HepG2 (cell line): ENCODE data around the gene ANKRD37. TPM values are rescaled to one million over a fixed set of nuclear protein-coding genes. Genes with fewer than 3 reads are reported as not detected.

Experiments
- ATAD3A ChIP-seq: sonication (generic); formaldehyde crosslinking; IDR thresholded peaks from 2 replicates; pipeline ENCODE4 v1.4.0; 2020; ENCODE audit warnings: missing genetic modification reagents
- CERS6 ChIP-seq: sonication (generic); formaldehyde crosslinking; IDR thresholded peaks from 2 replicates; pipeline ENCODE4 v1.5.0; 2020; ENCODE audit warnings: missing genetic modification reagents
- HDAC2 ChIP-seq: sonication (generic); formaldehyde crosslinking; IDR thresholded peaks from 2 replicates; pipeline ENCODE4 v1.4.0; 2020; ENCODE audit warnings: missing genetic modification reagents
- KLF9 ChIP-seq: IDR thresholded peaks from 2 replicates; pipeline ENCODE4 v1.6.1; 2016; ENCODE audit warnings: low read depth
- SAP130 ChIP-seq: IDR thresholded peaks from 2 replicates; pipeline ENCODE4 v1.6.1; 2016; ENCODE audit warnings: low read depth
- SMC3 ChIP-seq: IDR thresholded peaks from 2 replicates; pipeline ENCODE4 v1.6.1; 2011; ENCODE audit warnings: low read length, improper control_type of control experiment
- TBX2 ChIP-seq: sonication (generic); formaldehyde crosslinking; IDR thresholded peaks from 2 replicates; pipeline ENCODE4 v1.5.0; 2020; ENCODE audit warnings: missing genetic modification reagents, mild to moderate bottlenecking, borderline replicate concordance
- TCF12 ChIP-seq, 2 experiments: fragments of 450-650 bp in 1 of 2; sonication (generic) in 1 of 2; formaldehyde crosslinking in 1 of 2; IDR thresholded peaks; 2 replicates each; pipeline versions ENCODE4 v1.6.1 to v1.8.0; 2017 to 2022; ENCODE audit warnings: antibody characterized with exemption in 1 of 2, mild to moderate bottlenecking in 1 of 2, missing genetic modification reagents in 1 of 2, moderate library complexity in 1 of 2
- TCF7 ChIP-seq: sonication (generic); IDR thresholded peaks from 2 replicates; pipeline ENCODE4 v1.6.1; 2016; ENCODE audit warnings: antibody characterized with exemption, low read depth
- ZEB1 ChIP-seq: IDR thresholded peaks from 2 replicates; pipeline ENCODE4 v1.6.1; 2012; ENCODE audit warnings: mild to moderate bottlenecking, low read depth, inconsistent platforms; ENCODE audit not compliant: insufficient replicate concordance
- ZFX ChIP-seq: sonication (generic); formaldehyde crosslinking; IDR thresholded peaks from 2 replicates; pipeline ENCODE4 v1.4.0; 2020; ENCODE audit warnings: mild to moderate bottlenecking, low read depth, missing genetic modification reagents, moderate library complexity
- ZNF160 ChIP-seq: sonication (generic); formaldehyde crosslinking; IDR thresholded peaks from 2 replicates; pipeline ENCODE4 v1.8.0; 2022; ENCODE audit warnings: mild to moderate bottlenecking, inconsistent platforms, missing genetic modification reagents
- ZNF503 ChIP-seq: sonication (generic); formaldehyde crosslinking; IDR thresholded peaks from 2 replicates; pipeline ENCODE4 v1.4.0; 2020; ENCODE audit warnings: missing genetic modification reagents
- ZNF567 ChIP-seq: sonication (generic); formaldehyde crosslinking; IDR thresholded peaks from 2 replicates; pipeline ENCODE4 v1.8.1; 2023; ENCODE audit warnings: mild to moderate bottlenecking, missing genetic modification reagents, borderline replicate concordance
- ZNF629 ChIP-seq: sonication (generic); formaldehyde crosslinking; conservative IDR thresholded peaks from 2 replicates; pipeline ENCODE4 v1.5.0; 2020; ENCODE audit warnings: missing genetic modification reagents
- ZNF788 ChIP-seq: sonication (generic); formaldehyde crosslinking; IDR thresholded peaks from 2 replicates; pipeline ENCODE4 v1.5.0; 2020; ENCODE audit warnings: mild to moderate bottlenecking, missing genetic modification reagents, borderline replicate concordance
- ZNF839 ChIP-seq: sonication (generic); formaldehyde crosslinking; IDR thresholded peaks from 2 replicates; pipeline ENCODE4 v1.4.0; 2020; ENCODE audit warnings: missing genetic modification reagents, mild to moderate bottlenecking, borderline replicate concordance
- polyA plus RNA-seq, 8 experiments: library from polyadenylated mRNA; depleted of rRNA in 3 of 8; stranded (reverse) in 7 of 8; unstranded in 1 of 8; fragments of >200 nt; fragmentation: Illumina TruSeq in 4 of 8; extraction: Trizol in 4 of 8; gene quantifications; 2 replicates each; pipeline versions ENCODE4 v1.2.1 to v1.2.3, GENCODE V29; 2011 to 2016; ENCODE audit warnings: low read depth in 4 of 8, missing spikeins in 1 of 8, mixed read lengths in 1 of 8; ENCODE audit not compliant: insufficient read depth in 1 of 8
- total RNA-seq, 5 experiments: library from RNA; depleted of rRNA; stranded (reverse); fragments of >200 nt; fragmentation: Illumina TruSeq; extraction: Trizol; gene quantifications; 2 replicates each; pipeline ENCODE4 v1.2.3, GENCODE V29; 2016; ENCODE audit warnings: low read depth in 1 of 5
- TF ChIP-seq, protein P1 (sequence below): sonication (generic); formaldehyde crosslinking; IDR thresholded peaks from 2 replicates; pipeline ENCODE4 v1.4.0; 2020; ENCODE audit warnings: low read depth, mild to moderate bottlenecking, missing genetic modification reagents
- TF ChIP-seq, protein P2 (sequence below): sonication (generic); formaldehyde crosslinking; IDR thresholded peaks from 2 replicates; pipeline ENCODE4 v1.4.0; 2020; ENCODE audit warnings: mild to moderate bottlenecking, missing genetic modification reagents

Gene ANKRD37
- total and polyA plus RNA-seq, 2 of the 13 experiments (the other 11 are each of a cell fraction or from before 2014, with no cell fraction given), result 2.2 to 51.4 TPM

- peak; percentile 75 for TF ChIP-seq CERS6
- peak; percentile 82 for TF ChIP-seq ZNF503 (CRISPR knock-in tag)
- TF ChIP-seq ZNF160 (CRISPR knock-in tag), result peak; percentile 86; the same call in 1 of the 2 replicates
- no peak for TF ChIP-seq TCF12 (IDR thresholded peaks at IDR 0.05)
- 0 out of 2 replicates have a peak, but pooled peaks have one; percentile 52 for TF ChIP-seq TCF12 (CRISPR knock-in tag; IDR thresholded peaks at IDR 0.05)
- peak; percentile 75; the same call in 1 of the 2 replicates for TF ChIP-seq ZNF788 (CRISPR knock-in tag)
- peak; percentile 89 for TF ChIP-seq TBX2
- TF ChIP-seq SAP130 (CRISPR knock-in tag), result peak; percentile 99
- TF ChIP-seq, protein P1, sequence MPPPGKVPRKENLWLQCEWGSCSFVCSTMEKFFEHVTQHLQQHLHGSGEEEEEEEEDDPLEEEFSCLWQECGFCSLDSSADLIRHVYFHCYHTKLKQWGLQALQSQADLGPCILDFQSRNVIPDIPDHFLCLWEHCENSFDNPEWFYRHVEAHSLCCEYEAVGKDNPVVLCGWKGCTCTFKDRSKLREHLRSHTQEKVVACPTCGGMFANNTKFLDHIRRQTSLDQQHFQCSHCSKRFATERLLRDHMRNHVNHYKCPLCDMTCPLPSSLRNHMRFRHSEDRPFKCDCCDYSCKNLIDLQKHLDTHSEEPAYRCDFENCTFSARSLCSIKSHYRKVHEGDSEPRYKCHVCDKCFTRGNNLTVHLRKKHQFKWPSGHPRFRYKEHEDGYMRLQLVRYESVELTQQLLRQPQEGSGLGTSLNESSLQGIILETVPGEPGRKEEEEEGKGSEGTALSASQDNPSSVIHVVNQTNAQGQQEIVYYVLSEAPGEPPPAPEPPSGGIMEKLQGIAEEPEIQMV, result no peak; the same call in 1 of the 2 replicates
- no peak; the same call in 1 of the 2 replicates for TF ChIP-seq ZFX (CRISPR knock-in tag)
- peak; percentile 85 for TF ChIP-seq HDAC2
- TF ChIP-seq KLF9 (CRISPR knock-in tag), result peak; percentile 34
- 0 out of 2 replicates have a peak, but pooled peaks have one; percentile 8 for TF ChIP-seq TCF7
- no peak for TF ChIP-seq ZEB1
- TF ChIP-seq, protein P2, sequence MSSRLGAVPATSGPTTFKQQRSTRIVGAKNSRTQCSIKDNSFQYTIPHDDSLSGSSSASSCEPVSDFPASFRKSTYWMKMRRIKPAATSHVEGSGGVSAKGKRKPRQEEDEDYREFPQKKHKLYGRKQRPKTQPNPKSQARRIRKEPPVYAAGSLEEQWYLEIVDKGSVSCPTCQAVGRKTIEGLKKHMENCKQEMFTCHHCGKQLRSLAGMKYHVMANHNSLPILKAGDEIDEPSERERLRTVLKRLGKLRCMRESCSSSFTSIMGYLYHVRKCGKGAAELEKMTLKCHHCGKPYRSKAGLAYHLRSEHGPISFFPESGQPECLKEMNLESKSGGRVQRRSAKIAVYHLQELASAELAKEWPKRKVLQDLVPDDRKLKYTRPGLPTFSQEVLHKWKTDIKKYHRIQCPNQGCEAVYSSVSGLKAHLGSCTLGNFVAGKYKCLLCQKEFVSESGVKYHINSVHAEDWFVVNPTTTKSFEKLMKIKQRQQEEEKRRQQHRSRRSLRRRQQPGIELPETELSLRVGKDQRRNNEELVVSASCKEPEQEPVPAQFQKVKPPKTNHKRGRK (CRISPR knock-in tag), result no peak
- 0 out of 2 replicates have a peak, but pooled peaks have one; percentile 11 for TF ChIP-seq ZNF629 (CRISPR knock-in tag)
- TF ChIP-seq ZNF567, result peak; percentile 75; the same call in 1 of the 2 replicates
- no peak for TF ChIP-seq SMC3
- peak; percentile 63; the same call in 1 of the 2 replicates for TF ChIP-seq ZNF839 (CRISPR knock-in tag)
- TF ChIP-seq ATAD3A (CRISPR knock-in tag), result no peak
Measured at GRCh38 chr4:185395956-185396723, 501 bp upstream of the ANKRD37 start (continued).
